Caco-2 (cell line): ENCODE results near the gene EXOC3. TPM values are rescaled to one million over a fixed set of nuclear protein-coding genes. Genes with fewer than 3 reads are reported as not detected.

Source experiments
- BruUV-seq: library from RNA; stranded (reverse); fragments of 400-500 nt; replicated peaks from 2 replicates; lab custom pipeline; 2021; lab: Mats Ljungman, UMichigan
- CTCF ChIA-PET: fragments of 300-600 bp; sonication (Branson Sonifier 250); formaldehyde crosslinking; loops from one replicate; lab custom pipeline; 2022; ENCODE audit warnings: antibody characterized with exemption; lab: Charles Lee
- POLR2A ChIA-PET: fragments of 300-600 bp; sonication (Branson Sonifier 250); formaldehyde crosslinking; loops from one replicate; lab custom pipeline; 2022; ENCODE audit warnings: antibody characterized with exemption; lab: Charles Lee
- DNase-seq, 2 experiments: peaks; one replicate each; pipeline versions ENCODE4 v3.0.0 to v3.0.0-alpha.2; 2020 to 2022
- H3K27me3 ChIP-seq: replicated peaks from 2 replicates; pipeline ENCODE4 v1.6.0; 2011; ENCODE audit warnings: low read length; ENCODE audit not compliant: control insufficient read depth, insufficient read depth
- H3K36me3 ChIP-seq: 2 replicates; pipeline ENCODE4 v1.5.1; 2011; ENCODE audit warnings: low read length; ENCODE audit not compliant: control insufficient read depth, insufficient read depth
- H3K4me1 ChIP-seq: fragments of 250-450 bp; sonication (Bioruptor Pico); 2 replicates; pipeline ENCODE4 v1.5.1; 2020; ENCODE audit warnings: mild to moderate bottlenecking
- H3K4me3 ChIP-seq: 2 replicates; pipeline ENCODE4 v1.5.1; 2011; ENCODE audit warnings: low read depth, mild to moderate bottlenecking, control low read depth, low read length
- H3K9me3 ChIP-seq: fragments of 250-450 bp; sonication (Bioruptor Pico); 2 replicates; pipeline ENCODE4 v1.5.1; 2020; ENCODE audit warnings: mild to moderate bottlenecking, moderate library complexity
- H3K27ac Mint-ChIP-seq: one replicate; pipeline ENCODE4 v1.8.0; 2022; ENCODE audit warnings: mixed read lengths; ENCODE audit not compliant: unreplicated experiment
- H3K27me3 Mint-ChIP-seq: one replicate; pipeline ENCODE4 v1.8.0; 2022; ENCODE audit warnings: mixed read lengths; ENCODE audit not compliant: insufficient read depth, unreplicated experiment
- H3K36me3 Mint-ChIP-seq: one replicate; pipeline ENCODE4 v1.8.0; 2022; ENCODE audit warnings: mild to moderate bottlenecking, mixed read lengths; ENCODE audit not compliant: insufficient read depth, unreplicated experiment
- H3K4me1 Mint-ChIP-seq: one replicate; pipeline ENCODE4 v1.8.0; 2022; ENCODE audit warnings: low read depth, mixed read lengths; ENCODE audit not compliant: unreplicated experiment
- H3K4me3 Mint-ChIP-seq: one replicate; pipeline ENCODE4 v1.8.0; 2022; ENCODE audit warnings: mild to moderate bottlenecking, moderate library complexity, mixed read lengths; ENCODE audit not compliant: unreplicated experiment
- H3K9me3 Mint-ChIP-seq: one replicate; pipeline ENCODE4 v1.8.0; 2022; ENCODE audit warnings: mixed read lengths; ENCODE audit not compliant: unreplicated experiment
- CTCF ChIP-seq, 2 experiments: fragments of 200-600 bp in 1 of 2; IDR thresholded peaks; 1 replicate in 1 of 2; 2 replicates in 1 of 2; pipeline versions ENCODE4 v1.5.1 to v1.8.0; 2011 to 2022; ENCODE audit warnings: antibody characterized with exemption in 1 of 2, control low read depth in 1 of 2, inconsistent platforms in 1 of 2, low read depth in 1 of 2, low read length in 1 of 2, mild to moderate bottlenecking in 1 of 2, moderate library complexity in 1 of 2; ENCODE audit not compliant: insufficient read depth in 1 of 2, severe bottlenecking in 1 of 2, unreplicated experiment in 1 of 2
- intact Hi-C: fragments of 100-400 bp; cut with micrococcal nuclease; formaldehyde crosslinking; loops from one replicate; pipeline ENCODE4 v1.10.0; 2022; ENCODE audit not compliant: unreplicated experiment
- total RNA-seq: library from RNA; stranded (reverse); gene quantifications from 2 replicates; pipeline ENCODE4 v1.2.3, GENCODE V29; 2022

Gene EXOC3
- total RNA-seq, 1 experiment from 2014 or later, result 44.5 TPM

- no peak for DNase-seq
- H3K27me3 Mint-ChIP-seq, result peaks cover 5% of the 10 kb centered on the region
- Histone ChIP-seq H3K4me3 (no peak overlapping the region), H3K4me1 (peaks cover 10% of the 10 kb centered on the region), H3K9me3 (no peaks in the 10 kb centered on the region), H3K27me3 (no peaks in the 10 kb centered on the region), H3K36me3 (no peaks in the 10 kb centered on the region)
- POLR2A ChIA-PET, result no interaction called here
- no peaks in the 10 kb centered on the region for H3K9me3 Mint-ChIP-seq
- CTCF ChIA-PET, result no interaction called here
- no peaks in the 10 kb centered on the region for H3K36me3 Mint-ChIP-seq
- BruUV-seq, result no TSS peak
- intact Hi-C loops, result no loop called here
- H3K4me1 Mint-ChIP-seq, result peaks cover 6% of the 10 kb centered on the region
- H3K27ac Mint-ChIP-seq, result no peak overlapping the region
- H3K4me3 Mint-ChIP-seq, result no peak overlapping the region
- TF ChIP-seq CTCF (IDR thresholded peaks at IDR 0.05; ENCODE audit: insufficient read depth in 1 of 2, low read depth in 1 of 2, low read length in 1 of 2, severe bottlenecking in 1 of 2, unreplicated experiment in 1 of 2), result no peak
Measured at GRCh38 chr5:509611-510185, 66.7 kb downstream of the EXOC3 start.

- POLR2A ChIA-PET, result no interaction called here
- Histone ChIP-seq H3K4me1 (peaks cover 10% of the 10 kb centered on the region), H3K4me3 (no peak overlapping the region), H3K9me3 (no peaks in the 10 kb centered on the region), H3K36me3 (no peaks in the 10 kb centered on the region), H3K27me3 (no peaks in the 10 kb centered on the region)
- Mint-ChIP-seq H3K36me3 (no peaks in the 10 kb centered on the region), H3K4me1 (peaks cover 6% of the 10 kb centered on the region), H3K27me3 (peaks cover 5% of the 10 kb centered on the region), H3K9me3 (no peaks in the 10 kb centered on the region), H3K4me3 (no peak overlapping the region), H3K27ac (no peak overlapping the region)
- DNase-seq, result no peak
- no peak for TF ChIP-seq CTCF (IDR thresholded peaks at IDR 0.05; ENCODE audit: insufficient read depth in 1 of 2, low read depth in 1 of 2, low read length in 1 of 2, severe bottlenecking in 1 of 2, unreplicated experiment in 1 of 2)
- BruUV-seq, result no TSS peak
- CTCF ChIA-PET, result no interaction called here
- intact Hi-C loops, result no loop called here
Measured at GRCh38 chr5:510521-510920, 67.5 kb downstream of the EXOC3 start.

- Mint-ChIP-seq H3K27me3 (peaks cover 5% of the 10 kb centered on the region), H3K36me3 (no peaks in the 10 kb centered on the region), H3K9me3 (no peaks in the 10 kb centered on the region), H3K4me3 (no peak overlapping the region), H3K27ac (no peak overlapping the region), H3K4me1 (no peaks in the 10 kb centered on the region)
- Histone ChIP-seq H3K27me3 (no peaks in the 10 kb centered on the region), H3K4me3 (no peak overlapping the region), H3K4me1 (peaks cover 2% of the 10 kb centered on the region), H3K9me3 (no peaks in the 10 kb centered on the region), H3K36me3 (no peaks in the 10 kb centered on the region)
- CTCF ChIA-PET, result no interaction called here
- no peak for DNase-seq
- no peak for TF ChIP-seq CTCF (IDR thresholded peaks at IDR 0.05; ENCODE audit: insufficient read depth in 1 of 2, low read depth in 1 of 2, low read length in 1 of 2, severe bottlenecking in 1 of 2, unreplicated experiment in 1 of 2)
- no TSS peak for BruUV-seq
- intact Hi-C loops, result no loop called here
- POLR2A ChIA-PET, result no interaction called here
Measured at GRCh38 chr5:511476-511875, 68.5 kb downstream of the EXOC3 start.
